Subcutaneous adipose tissue (tissue), 4 donors: ENCODE data around the gene PPP2R2B. TPM values are rescaled to one million over a fixed set of nuclear protein-coding genes. Genes with fewer than 3 reads are reported as not detected.

Experiments used
- total RNA-seq, 4 donors: library from RNA; depleted of rRNA; stranded (reverse); fragments of >200 nt; gene quantifications; one replicate each; pipeline ENCODE4 v1.1.0, GENCODE V29; 2016
- TF ChIP-seq, protein P1 (sequence below): fragments of 450-650 bp; IDR thresholded peaks from one replicate; pipeline ENCODE4 v1.5.1; 2016; ENCODE audit warnings: low read depth, mild to moderate bottlenecking, control low read depth, antibody characterized with exemption, moderate library complexity

Gene PPP2R2B
- total RNA-seq, 4 donors from 2014 or later, result 0.34 to 0.66 TPM; not detected in 2

DNA sequence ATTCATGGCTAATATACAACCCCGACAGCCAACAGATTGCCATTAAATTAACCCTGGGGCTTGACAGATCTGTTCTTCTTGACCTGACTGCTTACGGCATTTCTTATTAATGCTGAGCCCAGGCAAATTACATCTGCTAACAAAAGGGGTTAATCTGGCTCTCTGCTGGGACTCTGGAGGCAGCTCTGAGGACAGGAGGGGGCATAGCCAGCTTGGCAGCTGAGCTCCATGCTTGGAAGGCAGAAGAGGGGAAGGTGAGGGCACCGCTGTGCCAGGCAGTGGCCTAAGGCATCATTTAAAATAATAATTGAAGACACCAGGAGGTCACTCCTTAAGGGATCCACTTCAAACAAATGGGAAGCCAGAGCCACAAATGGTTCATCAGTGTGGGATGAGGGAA, 236.6 kb downstream of the PPP2R2B start:
- TF ChIP-seq, protein P1, sequence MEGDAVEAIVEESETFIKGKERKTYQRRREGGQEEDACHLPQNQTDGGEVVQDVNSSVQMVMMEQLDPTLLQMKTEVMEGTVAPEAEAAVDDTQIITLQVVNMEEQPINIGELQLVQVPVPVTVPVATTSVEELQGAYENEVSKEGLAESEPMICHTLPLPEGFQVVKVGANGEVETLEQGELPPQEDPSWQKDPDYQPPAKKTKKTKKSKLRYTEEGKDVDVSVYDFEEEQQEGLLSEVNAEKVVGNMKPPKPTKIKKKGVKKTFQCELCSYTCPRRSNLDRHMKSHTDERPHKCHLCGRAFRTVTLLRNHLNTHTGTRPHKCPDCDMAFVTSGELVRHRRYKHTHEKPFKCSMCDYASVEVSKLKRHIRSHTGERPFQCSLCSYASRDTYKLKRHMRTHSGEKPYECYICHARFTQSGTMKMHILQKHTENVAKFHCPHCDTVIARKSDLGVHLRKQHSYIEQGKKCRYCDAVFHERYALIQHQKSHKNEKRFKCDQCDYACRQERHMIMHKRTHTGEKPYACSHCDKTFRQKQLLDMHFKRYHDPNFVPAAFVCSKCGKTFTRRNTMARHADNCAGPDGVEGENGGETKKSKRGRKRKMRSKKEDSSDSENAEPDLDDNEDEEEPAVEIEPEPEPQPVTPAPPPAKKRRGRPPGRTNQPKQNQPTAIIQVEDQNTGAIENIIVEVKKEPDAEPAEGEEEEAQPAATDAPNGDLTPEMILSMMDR, result no peak

DNA sequence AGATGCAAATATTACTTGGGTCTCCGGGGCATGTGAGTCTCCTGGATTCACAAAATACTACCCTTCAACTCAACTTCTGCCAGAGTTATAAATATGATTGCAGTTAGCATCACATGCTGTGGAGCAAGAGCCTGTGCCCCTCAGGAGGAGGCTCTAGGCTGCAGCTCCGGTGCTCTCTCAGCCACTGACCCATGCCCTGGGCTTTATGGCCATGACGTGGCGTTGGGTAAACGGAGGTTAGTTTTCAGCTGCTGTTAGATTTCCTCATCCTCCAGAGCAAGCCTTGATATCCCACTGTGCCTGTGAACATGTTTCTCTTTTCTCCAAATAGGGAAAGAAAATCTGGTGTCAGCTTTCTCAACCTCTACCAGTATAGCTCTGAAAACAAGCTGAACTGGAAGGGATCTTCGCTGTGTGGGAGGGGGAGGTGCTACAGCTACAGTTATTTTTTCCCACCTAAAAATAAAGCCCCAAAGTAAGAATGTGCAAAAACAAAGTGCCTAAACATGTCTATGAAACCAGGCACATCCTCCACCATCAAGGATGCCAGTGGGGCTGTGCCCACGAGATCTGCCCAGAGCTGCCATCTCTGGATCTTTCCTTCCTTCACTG, 238.2 kb downstream of the PPP2R2B start:
- TF ChIP-seq, protein P1, result no peak

DNA sequence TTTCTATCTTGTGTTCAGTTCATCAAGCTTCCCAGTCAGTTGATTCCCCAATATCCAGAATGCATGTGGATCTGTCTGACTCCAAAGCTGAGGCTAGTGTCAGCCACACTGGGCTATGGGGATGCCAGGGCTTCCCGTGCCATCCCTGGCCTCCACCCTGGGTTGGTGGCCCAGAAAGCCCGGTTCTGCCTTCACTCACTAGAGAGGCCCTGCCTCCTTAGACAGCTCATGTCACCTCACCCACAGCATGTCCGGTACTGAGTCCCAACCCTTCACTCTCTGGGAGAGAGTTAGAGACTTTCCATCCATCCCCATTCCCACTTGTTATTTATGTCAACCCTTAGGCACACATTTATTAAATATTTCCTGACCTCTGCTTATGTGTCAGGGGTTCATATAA, 243.1 kb downstream of the PPP2R2B start:
- TF ChIP-seq, protein P1, result no peak

DNA sequence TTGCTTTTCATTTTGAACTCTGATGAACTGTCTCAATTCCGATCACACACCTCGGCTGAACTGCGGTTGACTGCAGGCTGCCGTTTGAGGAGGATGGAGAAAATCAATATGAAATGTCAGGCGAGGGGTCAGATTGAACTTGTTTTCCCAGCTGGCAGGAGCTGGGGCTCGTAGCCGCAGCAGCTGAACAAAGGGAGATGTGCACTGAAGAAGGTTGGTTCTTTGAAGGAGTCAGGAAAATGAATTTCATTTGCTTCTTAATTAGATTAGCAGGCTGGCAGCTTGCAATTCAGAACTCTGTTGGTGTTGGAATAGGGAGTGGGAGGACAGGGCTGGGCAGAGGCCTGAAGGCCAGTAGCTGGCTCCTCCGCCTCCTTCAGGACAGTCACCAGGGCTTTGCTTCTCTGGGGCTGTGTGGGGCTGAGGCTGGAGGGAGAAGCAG, 245.2 kb downstream of the PPP2R2B start:
- TF ChIP-seq, protein P1, result no peak

DNA sequence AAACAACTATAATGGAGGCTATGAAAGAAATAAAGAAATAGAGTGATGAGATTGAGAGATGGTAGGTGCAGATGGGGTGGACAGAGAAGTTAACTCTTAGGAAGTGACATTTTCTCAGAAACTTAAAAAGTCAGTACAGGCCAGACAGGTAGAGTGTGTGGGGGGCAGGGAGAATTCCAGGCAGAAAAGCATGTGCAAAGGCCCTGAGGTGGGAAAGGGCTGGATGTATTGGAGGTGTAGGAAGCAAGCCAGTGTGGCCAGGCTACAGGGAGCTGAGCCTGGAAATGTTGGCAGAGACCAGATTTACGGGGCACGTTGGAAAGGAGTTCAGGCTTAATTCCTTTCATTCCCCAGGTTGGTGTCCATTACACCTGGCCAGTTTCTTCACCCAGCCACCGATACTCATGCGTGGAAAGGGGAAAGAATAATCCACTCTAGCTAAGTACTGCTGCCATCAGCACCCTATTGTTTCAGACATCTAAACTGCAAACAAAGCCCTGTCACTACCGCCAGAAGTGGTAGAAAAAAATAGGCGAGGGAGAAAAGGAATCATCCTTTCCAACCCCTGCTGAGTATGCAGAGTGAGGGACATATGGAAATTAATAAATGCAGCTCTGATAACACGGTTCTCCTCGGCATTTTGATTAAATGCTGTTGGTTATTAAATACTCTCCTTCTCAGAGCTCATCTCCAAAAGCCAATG, 245.8 kb downstream of the PPP2R2B start:
- TF ChIP-seq, protein P1, result no peak

DNA sequence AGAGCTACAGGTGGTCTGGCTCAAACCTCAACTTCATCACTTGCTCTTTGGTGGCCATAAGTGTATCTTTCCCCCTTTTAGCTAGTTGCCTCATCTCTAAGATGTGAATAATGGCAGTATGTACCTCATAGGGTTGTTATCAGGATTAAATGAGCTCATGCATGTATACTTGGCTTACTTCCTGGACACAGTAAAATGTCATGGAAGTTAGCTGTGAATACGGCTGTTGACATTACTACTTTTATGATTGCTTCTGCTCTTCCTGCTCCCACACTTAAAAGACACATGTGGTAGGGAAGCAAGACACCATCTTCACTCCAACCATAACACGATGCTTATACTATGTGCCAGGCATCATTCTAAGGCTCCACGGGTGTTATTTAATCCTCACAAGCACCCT, 248.1 kb downstream of the PPP2R2B start:
- TF ChIP-seq, protein P1, result no peak

DNA sequence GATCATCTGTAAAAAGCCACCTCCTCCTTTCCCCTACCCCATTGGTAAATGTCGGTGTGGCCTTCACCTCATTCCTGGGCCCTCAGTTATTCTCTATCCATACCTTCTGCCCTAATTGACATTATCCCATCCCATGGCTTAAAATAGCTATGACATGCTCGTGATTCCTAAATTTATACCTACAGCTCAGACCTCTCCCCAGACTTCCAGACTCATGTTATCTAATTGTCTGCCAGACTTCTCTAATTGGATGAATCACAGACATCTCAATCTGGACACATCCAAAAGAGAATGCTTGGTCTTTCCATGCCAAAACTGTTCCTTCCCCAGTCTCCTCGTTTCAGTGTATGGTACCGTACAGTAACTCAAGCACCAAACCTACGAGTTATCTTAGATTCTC, 249.6 kb downstream of the PPP2R2B start:
- TF ChIP-seq, protein P1, result no peak
